SK-N-SH (cell line): ENCODE results near the gene TTC17. TPM values are rescaled to one million over a fixed set of nuclear protein-coding genes. Genes with fewer than 3 reads are reported as not detected.

Experiments
- CTCF ChIA-PET: fragments of 300-600, 350-600 bp; formaldehyde crosslinking; extraction: SDS; loops from one replicate; lab custom pipeline; 2021; lab: Yijun Ruan, JAX
- POLR2A ChIA-PET: fragments of 350-600 bp; sonication (Branson Sonifier 250); formaldehyde crosslinking; extraction: SDS; loops from one replicate; lab custom pipeline; 2020; ENCODE audit warnings: antibody characterized with exemption, inconsistent platforms; lab: Yijun Ruan, JAX
- DNase-seq: peaks from one replicate; pipeline ENCODE4 v3.0.0; 2012
- H2AFZ ChIP-seq: fragments of 200-600 bp; sonication (generic); 2 replicates; pipeline ENCODE4 v1.8.1; 2016; ENCODE audit warnings: antibody characterized with exemption, mild to moderate bottlenecking, low read depth
- H3F3A ChIP-seq: fragments of 200-600 bp; sonication (generic); replicated peaks from 2 replicates; pipeline ENCODE3; 2016; ENCODE audit warnings: antibody characterized with exemption, mild to moderate bottlenecking; ENCODE audit not compliant: insufficient read depth
- H3K27ac ChIP-seq, 2 experiments: fragments of 200-500 bp in 1 of 2; fragments of 200-600 bp in 1 of 2; sonication (Bioruptor generic) in 1 of 2; sonication (generic), shearing (Covaris generic) in 1 of 2; 2 replicates each; pipeline versions ENCODE4 v1.5.1 to v1.6.1; 2014 to 2016; ENCODE audit warnings: low read depth in 2 of 2, inconsistent platforms in 1 of 2, low read length in 1 of 2, mild to moderate bottlenecking in 1 of 2, mixed read lengths in 1 of 2
- H3K27me3 ChIP-seq: fragments of 200-600 bp; sonication (generic), shearing (Covaris generic); 2 replicates; pipeline ENCODE4 v1.6.1; 2016; ENCODE audit warnings: mixed run types; ENCODE audit not compliant: insufficient read depth
- H3K36me3 ChIP-seq, 2 experiments: fragments of 200-500 bp in 1 of 2; fragments of 200-600 bp in 1 of 2; sonication (Bioruptor generic) in 1 of 2; sonication (generic) in 1 of 2; replicated peaks in 1 of 2; 2 replicates each; pipeline versions ENCODE3 to v1.5.1; 2014 to 2016; ENCODE audit warnings: low read length in 1 of 2, mild to moderate bottlenecking in 1 of 2; ENCODE audit not compliant: insufficient read depth in 2 of 2, control insufficient read depth in 1 of 2
- H3K4me1 ChIP-seq, 2 experiments: fragments of 200-500 bp in 1 of 2; fragments of 200-600 bp in 1 of 2; sonication (Bioruptor generic) in 1 of 2; sonication (generic), shearing (Covaris generic) in 1 of 2; 2 replicates each; pipeline versions ENCODE4 v1.5.1 to v1.6.1; 2014 to 2016; ENCODE audit warnings: low read depth in 1 of 2, low read length in 1 of 2, mixed run types in 1 of 2; ENCODE audit not compliant: insufficient read depth in 2 of 2, control insufficient read depth in 1 of 2
- H3K4me2 ChIP-seq: fragments of 200-600 bp; sonication (generic), shearing (Covaris generic); 2 replicates; pipeline ENCODE4 v1.6.1; 2017; ENCODE audit warnings: mixed run types
- H3K4me3 ChIP-seq, 2 experiments: fragments of 200-500 bp in 1 of 2; fragments of 200-600 bp in 1 of 2; sonication (Bioruptor generic) in 1 of 2; sonication (generic), shearing (Covaris generic) in 1 of 2; 2 replicates each; pipeline versions ENCODE4 v1.5.1 to v1.8.1; 2014 to 2016; ENCODE audit warnings: low read depth in 2 of 2, inconsistent platforms in 1 of 2, low read length in 1 of 2, mild to moderate bottlenecking in 1 of 2, mixed read lengths in 1 of 2, moderate library complexity in 1 of 2
- H3K79me2 ChIP-seq: fragments of 200-600 bp; sonication (generic); 2 replicates; pipeline ENCODE4 v1.8.1; 2017; ENCODE audit warnings: mild to moderate bottlenecking; ENCODE audit not compliant: insufficient read depth
- H3K9ac ChIP-seq: fragments of 200-600 bp; sonication (generic); 2 replicates; pipeline ENCODE4 v1.6.1; 2017; ENCODE audit warnings: mixed run types
- H3K9me2 ChIP-seq: fragments of 200-600 bp; sonication (generic); 2 replicates; pipeline ENCODE4 v1.6.1; 2017; ENCODE audit warnings: mixed run types
- H3K9me3 ChIP-seq: fragments of 200-600 bp; sonication (generic); 2 replicates; pipeline ENCODE4 v1.6.1; 2017; ENCODE audit warnings: mixed run types, mild to moderate bottlenecking, moderate library complexity
- H4K20me1 ChIP-seq: fragments of 200-600 bp; sonication (generic); 2 replicates; pipeline ENCODE4 v1.6.1; 2017; ENCODE audit warnings: mild to moderate bottlenecking, mixed run types; ENCODE audit not compliant: insufficient read depth
- EP300 ChIP-seq, 2 experiments: IDR thresholded peaks; 2 replicates each; pipeline versions ENCODE4 v1.4.0 to v1.6.1; 2012; ENCODE audit warnings: borderline replicate concordance in 1 of 2, low read depth in 1 of 2, low read length in 1 of 2
- EZH2phosphoT487 ChIP-seq: fragments of 200-600 bp; sonication (generic); IDR thresholded peaks from 2 replicates; pipeline ENCODE4 v1.6.1; 2017; ENCODE audit warnings: low read depth, mixed run types, mild to moderate bottlenecking, antibody characterized with exemption, moderate library complexity, borderline replicate concordance
- FOXJ3 ChIP-seq: sonication (generic); formaldehyde crosslinking; IDR thresholded peaks from 2 replicates; pipeline ENCODE4 v1.5.1; 2020; ENCODE audit warnings: mild to moderate bottlenecking, missing genetic modification reagents
- FOXM1 ChIP-seq: IDR thresholded peaks from 2 replicates; pipeline ENCODE4 v1.4.0; 2012; ENCODE audit warnings: low read depth, mild to moderate bottlenecking
- GABPA ChIP-seq: IDR thresholded peaks from 2 replicates; pipeline ENCODE4 v1.4.0; 2012; ENCODE audit warnings: low read depth, mild to moderate bottlenecking
- MEF2A ChIP-seq: IDR thresholded peaks from 2 replicates; pipeline ENCODE4 v1.4.0; 2012; ENCODE audit warnings: low read depth, borderline replicate concordance
- NRF1 ChIP-seq: IDR thresholded peaks from 2 replicates; pipeline ENCODE4 v1.6.1; 2012; ENCODE audit warnings: low read depth, mild to moderate bottlenecking, low read length
- RXRA ChIP-seq: IDR thresholded peaks from 2 replicates; pipeline ENCODE4 v1.4.0; 2012; ENCODE audit warnings: low read depth, mild to moderate bottlenecking, borderline replicate concordance
- YY1 ChIP-seq: IDR thresholded peaks from 2 replicates; pipeline ENCODE4 v1.4.0; 2012; ENCODE audit warnings: low read depth, mild to moderate bottlenecking
- WGBS: methylation state at CpG from one replicate; pipeline ENCODE4 v1.1.6; 2017; ENCODE audit warnings: low lambda C conversion rate; 5-methylcytosine and 5-hydroxymethylcytosine counted together
- polyA plus RNA-seq, 3 experiments: library from polyadenylated mRNA; depleted of rRNA; stranded (reverse); fragments of >200 nt; gene quantifications; 2 replicates each; pipeline ENCODE4 v1.2.3, GENCODE V29; 2012
- TF ChIP-seq, protein P1 (sequence below): fragments of 150-350 bp; IDR thresholded peaks from 2 replicates; pipeline ENCODE4 v1.6.1; 2017; ENCODE audit warnings: antibody characterized with exemption, low read length, low read depth, borderline replicate concordance
- TF ChIP-seq, protein P2 (sequence below): IDR thresholded peaks from 2 replicates; pipeline ENCODE4 v1.4.0; 2012; ENCODE audit warnings: low read depth
- TF ChIP-seq, protein P3 (sequence below): IDR thresholded peaks from 2 replicates; pipeline ENCODE4; 2012
- TF ChIP-seq, protein P4 (sequence below): IDR thresholded peaks from 2 replicates; pipeline ENCODE4 v1.6.1; 2012; ENCODE audit warnings: mild to moderate bottlenecking, low read depth, low read length, moderate library complexity

TTC17 gene
- polyA plus RNA-seq, 1 of the 3 experiments (the other 2 are of a cell fraction), result 66.0 TPM

DNA sequence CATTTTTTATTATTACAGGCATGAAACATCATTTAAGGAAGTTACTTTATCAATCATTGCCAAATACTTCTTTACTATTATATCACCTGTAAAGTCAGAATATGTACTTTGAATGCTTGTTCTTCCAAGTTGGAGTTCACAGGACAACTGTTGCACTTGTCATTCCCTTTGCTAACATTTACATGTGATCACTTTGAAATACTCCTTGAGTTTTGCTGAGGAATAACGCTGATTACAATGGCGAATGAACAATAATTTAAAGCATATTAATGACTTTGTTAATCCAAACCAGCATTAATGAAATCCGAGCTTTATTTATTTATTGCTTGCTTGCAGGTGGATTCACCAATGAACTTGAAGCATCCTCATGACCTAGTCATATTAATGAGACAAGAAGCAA is 20.2 kb downstream of the TTC17 start:
- peaks cover 4% of the 10 kb centered on the region for H3F3A ChIP-seq
- 88% methylated on average over 3 of the region's 3 CpGs for WGBS
- H3K79me2 ChIP-seq, result peaks cover 66% of the 10 kb centered on the region
- no peak overlapping the region for H3K9ac ChIP-seq
- H3K4me3 ChIP-seq, result no peak overlapping the region
- H3K9me3 ChIP-seq, result no peaks in the 10 kb centered on the region
- H3K9me2 ChIP-seq, result no peaks in the 10 kb centered on the region
- TF ChIP-seq FOXM1 (no peak), EP300 (IDR thresholded peaks at IDR 0.05; ENCODE audit: borderline replicate concordance in 1 of 2, low read depth in 1 of 2, low read length in 1 of 2) (no peak)
- TF ChIP-seq, protein P1, sequence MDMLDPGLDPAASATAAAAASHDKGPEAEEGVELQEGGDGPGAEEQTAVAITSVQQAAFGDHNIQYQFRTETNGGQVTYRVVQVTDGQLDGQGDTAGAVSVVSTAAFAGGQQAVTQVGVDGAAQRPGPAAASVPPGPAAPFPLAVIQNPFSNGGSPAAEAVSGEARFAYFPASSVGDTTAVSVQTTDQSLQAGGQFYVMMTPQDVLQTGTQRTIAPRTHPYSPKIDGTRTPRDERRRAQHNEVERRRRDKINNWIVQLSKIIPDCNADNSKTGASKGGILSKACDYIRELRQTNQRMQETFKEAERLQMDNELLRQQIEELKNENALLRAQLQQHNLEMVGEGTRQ, result no peak
- peaks cover 4% of the 10 kb centered on the region; the same call in 1 of the 2 replicates for H4K20me1 ChIP-seq
- DNase-seq, result no peak
- no peaks in the 10 kb centered on the region for H3K4me1 ChIP-seq
- ChIA-PET POLR2A (no interaction called here), CTCF (interaction anchor here (0.9 to 1.6 kb wide), 2 partner anchors 40 to 42 kb away, joined by 3 to 6 read pairs; no protein-coding TSS in a partner anchor)
- peaks cover 28 to 34% of the 10 kb centered on the region in 2 experiments for H3K36me3 ChIP-seq
- H3K4me2 ChIP-seq, result no peak overlapping the region
- H2AFZ ChIP-seq, result no peak overlapping the region
- H3K27ac ChIP-seq, result no peak overlapping the region
- no peaks in the 10 kb centered on the region for H3K27me3 ChIP-seq

DNA sequence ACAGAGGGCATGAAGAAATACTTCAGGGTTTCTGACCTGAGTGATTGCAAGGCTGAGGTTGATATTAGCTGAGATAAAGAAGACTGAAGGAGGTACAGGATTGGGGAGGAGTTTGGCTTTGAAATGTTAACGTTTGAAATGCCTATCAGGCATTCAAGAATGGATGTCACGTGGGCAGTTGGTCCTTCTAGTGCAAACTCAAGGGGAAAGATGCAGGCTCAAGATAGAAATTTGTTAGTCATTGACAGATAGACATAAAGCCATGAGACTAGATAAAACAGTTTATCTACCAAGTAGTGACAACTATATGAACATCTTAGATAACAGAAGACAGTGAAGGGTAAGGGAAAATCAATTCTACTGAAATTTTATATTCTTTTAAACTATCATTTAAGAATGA is 23.1 kb downstream of the TTC17 start:
- Histone ChIP-seq H3K9ac (no peak overlapping the region), H3K27me3 (no peaks in the 10 kb centered on the region), H4K20me1 (peaks cover 2% of the 10 kb centered on the region; the same call in 1 of the 2 replicates), H3K4me1 (no peaks in the 10 kb centered on the region), H3K4me3 (no peak overlapping the region), H3K27ac (no peak overlapping the region), H3K9me2 (no peaks in the 10 kb centered on the region), H3K9me3 (no peaks in the 10 kb centered on the region; the same call in 1 of the 2 replicates), H3K79me2 (peaks cover 46% of the 10 kb centered on the region), H3F3A (peaks cover 4% of the 10 kb centered on the region), H3K4me2 (no peak overlapping the region), H2AFZ (no peak overlapping the region), H3K36me3 (peaks cover 33 to 54% of the 10 kb centered on the region in 2 experiments)
- ChIA-PET CTCF (interaction anchor here (0.8 kb wide), 1 partner anchor 8 kb away, joined by 3 read pairs; no protein-coding TSS in a partner anchor), POLR2A (no interaction called here)
- TF ChIP-seq GABPA (no peak), EZH2phosphoT487 (no peak), YY1 (no peak), RXRA (no peak), EP300 (IDR thresholded peaks at IDR 0.05; ENCODE audit: borderline replicate concordance in 1 of 2, low read depth in 1 of 2, low read length in 1 of 2) (no peak), MEF2A (no peak), FOXJ3 (CRISPR knock-in tag) (no peak), NRF1 (no peak)
- TF ChIP-seq, protein P2, sequence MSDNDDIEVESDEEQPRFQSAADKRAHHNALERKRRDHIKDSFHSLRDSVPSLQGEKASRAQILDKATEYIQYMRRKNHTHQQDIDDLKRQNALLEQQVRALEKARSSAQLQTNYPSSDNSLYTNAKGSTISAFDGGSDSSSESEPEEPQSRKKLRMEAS, result no peak
- TF ChIP-seq, protein P3, sequence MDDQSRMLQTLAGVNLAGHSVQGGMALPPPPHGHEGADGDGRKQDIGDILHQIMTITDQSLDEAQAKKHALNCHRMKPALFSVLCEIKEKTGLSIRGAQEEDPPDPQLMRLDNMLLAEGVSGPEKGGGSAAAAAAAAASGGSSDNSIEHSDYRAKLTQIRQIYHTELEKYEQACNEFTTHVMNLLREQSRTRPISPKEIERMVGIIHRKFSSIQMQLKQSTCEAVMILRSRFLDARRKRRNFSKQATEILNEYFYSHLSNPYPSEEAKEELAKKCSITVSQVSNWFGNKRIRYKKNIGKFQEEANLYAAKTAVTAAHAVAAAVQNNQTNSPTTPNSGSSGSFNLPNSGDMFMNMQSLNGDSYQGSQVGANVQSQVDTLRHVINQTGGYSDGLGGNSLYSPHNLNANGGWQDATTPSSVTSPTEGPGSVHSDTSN, result no peak
- TF ChIP-seq, protein P4, sequence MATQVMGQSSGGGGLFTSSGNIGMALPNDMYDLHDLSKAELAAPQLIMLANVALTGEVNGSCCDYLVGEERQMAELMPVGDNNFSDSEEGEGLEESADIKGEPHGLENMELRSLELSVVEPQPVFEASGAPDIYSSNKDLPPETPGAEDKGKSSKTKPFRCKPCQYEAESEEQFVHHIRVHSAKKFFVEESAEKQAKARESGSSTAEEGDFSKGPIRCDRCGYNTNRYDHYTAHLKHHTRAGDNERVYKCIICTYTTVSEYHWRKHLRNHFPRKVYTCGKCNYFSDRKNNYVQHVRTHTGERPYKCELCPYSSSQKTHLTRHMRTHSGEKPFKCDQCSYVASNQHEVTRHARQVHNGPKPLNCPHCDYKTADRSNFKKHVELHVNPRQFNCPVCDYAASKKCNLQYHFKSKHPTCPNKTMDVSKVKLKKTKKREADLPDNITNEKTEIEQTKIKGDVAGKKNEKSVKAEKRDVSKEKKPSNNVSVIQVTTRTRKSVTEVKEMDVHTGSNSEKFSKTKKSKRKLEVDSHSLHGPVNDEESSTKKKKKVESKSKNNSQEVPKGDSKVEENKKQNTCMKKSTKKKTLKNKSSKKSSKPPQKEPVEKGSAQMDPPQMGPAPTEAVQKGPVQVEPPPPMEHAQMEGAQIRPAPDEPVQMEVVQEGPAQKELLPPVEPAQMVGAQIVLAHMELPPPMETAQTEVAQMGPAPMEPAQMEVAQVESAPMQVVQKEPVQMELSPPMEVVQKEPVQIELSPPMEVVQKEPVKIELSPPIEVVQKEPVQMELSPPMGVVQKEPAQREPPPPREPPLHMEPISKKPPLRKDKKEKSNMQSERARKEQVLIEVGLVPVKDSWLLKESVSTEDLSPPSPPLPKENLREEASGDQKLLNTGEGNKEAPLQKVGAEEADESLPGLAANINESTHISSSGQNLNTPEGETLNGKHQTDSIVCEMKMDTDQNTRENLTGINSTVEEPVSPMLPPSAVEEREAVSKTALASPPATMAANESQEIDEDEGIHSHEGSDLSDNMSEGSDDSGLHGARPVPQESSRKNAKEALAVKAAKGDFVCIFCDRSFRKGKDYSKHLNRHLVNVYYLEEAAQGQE, result no peak
- TF ChIP-seq, protein P1, result no peak
- WGBS, result 85% methylated on average over 2 of the region's 2 CpGs
- DNase-seq, result no peak
